GDM1 (cell line): ENCODE measurements around the gene SMARCD3.

Experiments used
- DNase-seq: peaks from one replicate; lab custom pipeline; 2025; lab: John Stamatoyannopoulos, UW

SMARCD3 gene

DNA sequence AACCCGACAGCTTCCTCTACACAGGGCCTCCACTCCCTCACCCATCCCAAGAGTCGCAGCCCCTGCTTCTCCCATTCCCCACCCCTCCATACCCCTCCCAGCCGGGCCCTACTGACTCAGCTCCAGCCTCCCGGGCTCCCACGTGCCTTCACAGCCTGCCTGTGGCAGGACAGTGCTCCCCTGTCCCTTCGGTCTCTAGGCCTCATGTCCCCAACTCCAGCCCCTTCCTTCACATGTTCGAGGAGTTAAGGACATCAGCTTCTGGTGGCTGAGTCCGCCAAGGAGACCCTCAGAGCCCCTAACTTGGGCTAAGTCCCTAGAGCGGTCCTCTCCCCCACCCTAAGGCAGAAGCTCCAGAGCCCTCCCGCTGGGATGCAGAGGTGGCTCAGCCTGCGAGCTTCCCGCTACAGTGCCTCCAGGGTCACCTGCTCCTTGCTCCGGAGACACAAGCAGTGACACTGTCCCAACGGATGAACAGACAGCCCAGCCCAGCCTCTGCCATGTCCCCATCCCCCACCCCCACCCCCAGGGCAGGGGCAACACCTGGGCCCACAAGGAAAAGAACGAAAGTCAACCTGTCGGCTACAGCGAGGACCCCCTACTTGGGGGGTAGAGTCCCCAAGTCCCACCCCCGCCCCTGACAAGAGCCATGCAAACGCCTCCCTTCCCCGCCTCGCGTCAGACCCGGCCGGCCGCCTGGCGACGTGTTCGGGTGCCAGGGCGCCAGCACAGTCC, 716 bp downstream of the SMARCD3 start:
- no peak for DNase-seq

DNA sequence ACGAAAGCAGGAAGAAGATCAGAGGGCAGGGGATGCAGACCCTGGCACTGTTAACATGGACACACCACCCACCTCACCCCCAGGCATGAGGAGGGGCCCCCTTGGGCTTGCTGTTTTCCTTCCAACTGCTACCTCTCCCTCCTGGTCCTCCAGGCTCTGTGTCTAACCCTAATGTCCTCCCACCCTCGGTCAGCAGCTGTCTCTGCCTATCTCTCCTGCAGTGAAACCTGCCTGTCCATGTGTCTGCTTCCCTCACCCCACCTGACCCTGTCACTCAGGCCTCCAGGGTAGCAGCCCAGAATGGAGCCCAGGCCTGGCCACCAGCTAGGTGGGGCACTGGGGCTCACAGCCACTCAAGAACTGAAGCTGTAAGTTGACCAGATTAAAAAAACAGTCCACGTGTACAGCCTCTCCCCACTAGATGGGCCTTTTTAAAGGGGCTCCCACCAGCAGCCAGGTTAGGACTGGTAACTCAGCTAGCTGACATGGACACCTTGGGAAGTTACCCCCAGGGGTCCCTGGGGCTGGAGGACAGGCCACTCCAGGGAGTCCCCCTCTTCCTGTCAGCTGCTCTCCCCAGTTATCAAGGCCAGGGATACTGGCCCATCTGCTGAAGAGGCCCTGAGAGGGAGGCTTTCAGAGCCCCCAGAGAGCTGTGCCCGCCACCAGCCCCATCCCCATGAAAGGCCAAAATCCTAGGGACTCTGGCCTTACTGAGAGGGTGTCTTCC, 1.5 kb downstream of the SMARCD3 start:
- no peak for DNase-seq

DNA sequence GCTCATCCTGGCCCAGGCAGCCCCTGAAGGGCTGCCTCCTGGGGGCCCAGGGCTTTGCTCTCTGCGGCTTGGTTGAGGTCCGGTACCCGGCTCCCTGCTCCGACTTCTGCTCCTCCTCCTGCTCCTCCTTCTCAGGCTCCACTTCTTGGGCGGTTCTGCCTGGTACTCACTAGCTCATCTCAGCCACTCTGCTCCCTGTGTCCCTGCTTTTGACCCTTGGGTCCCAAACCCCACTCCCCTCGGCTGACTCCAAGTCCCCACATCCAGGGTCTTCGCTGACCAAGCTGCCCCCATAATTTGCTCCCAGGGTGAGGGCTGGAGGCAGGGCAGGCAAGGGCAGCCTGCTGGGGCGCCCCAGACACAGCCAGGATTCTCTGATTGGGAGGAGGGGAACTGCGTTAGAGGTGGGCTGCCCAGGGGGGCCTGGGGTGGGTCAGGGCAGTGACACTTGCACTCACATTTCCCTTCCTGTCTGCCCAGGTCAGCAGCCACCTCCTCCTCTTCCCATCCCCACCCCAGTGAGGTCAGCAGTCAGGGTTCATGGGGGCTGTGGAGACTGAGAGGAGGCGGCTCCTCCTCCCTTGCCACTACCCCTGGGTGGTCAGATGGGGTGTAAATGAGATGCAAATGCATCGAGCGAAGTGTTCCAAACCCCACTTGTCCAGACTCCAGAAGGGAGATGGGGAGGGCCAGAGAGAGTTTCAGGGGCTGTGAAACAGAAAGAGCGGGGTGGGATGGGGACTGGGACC, 2.2 kb downstream of the SMARCD3 start:
- no peak for DNase-seq

DNA sequence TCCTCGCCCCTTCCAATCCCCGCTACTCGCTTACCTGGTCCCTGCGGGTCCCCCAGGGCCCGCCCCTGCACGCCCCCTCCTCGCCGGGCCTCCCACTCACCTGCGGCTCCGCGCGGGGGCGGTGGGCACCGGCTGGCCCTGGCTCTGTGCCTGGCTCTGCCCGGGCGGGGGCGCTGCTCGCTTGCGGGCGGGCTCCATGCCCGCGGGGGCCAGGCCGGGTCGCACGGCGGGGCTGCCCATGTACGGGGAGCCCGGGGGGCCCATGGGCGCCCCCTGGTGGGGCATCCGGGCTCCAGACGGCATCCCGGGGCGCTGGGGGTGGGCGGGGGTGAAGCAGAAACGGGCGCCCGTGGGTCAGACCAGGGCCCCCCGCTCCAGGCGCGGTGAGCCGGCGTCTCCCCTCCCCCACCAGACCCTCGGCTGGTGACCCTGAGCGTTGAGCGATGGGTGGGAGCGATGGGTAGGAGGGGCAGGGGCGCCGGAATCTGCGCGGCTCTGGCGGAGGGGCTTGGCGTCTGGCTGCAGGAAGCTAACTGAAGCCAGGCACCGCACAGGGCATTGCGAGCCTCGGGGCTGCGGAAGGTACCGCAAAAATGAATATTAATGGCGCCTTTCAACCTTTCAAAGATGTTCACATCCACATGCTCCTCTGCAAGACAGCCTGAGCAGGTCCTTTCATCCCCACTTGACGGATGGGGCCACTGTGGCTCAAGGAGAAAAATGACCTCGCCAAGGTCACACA, 3.0 kb downstream of the SMARCD3 start:
- DNase-seq, result no peak

DNA sequence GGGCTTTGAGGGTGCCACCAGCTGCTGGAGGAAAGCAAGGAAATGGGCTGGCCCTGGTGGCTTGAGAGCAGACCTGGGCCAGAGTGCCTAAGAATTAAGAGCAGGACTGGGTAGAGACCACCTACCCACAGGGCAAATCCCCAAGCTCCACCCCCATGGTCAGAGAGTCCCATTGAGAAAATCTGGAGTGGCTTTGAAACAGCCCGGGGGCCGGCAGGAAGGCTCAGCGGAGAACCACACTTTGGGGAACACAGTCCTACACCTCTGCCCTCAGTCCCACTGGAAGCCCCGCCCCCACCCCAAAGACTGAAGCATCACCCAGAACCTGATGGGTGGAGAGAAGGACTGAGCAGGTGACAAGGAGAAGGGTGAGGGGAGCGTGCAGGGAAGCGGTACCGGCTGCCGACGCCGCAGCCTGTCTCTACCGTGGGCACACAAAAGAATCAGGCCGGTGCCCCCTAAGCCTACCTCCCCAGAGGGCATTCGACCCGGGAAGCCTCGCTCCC, 3.6 kb downstream of the SMARCD3 start:
- no peak for DNase-seq

DNA sequence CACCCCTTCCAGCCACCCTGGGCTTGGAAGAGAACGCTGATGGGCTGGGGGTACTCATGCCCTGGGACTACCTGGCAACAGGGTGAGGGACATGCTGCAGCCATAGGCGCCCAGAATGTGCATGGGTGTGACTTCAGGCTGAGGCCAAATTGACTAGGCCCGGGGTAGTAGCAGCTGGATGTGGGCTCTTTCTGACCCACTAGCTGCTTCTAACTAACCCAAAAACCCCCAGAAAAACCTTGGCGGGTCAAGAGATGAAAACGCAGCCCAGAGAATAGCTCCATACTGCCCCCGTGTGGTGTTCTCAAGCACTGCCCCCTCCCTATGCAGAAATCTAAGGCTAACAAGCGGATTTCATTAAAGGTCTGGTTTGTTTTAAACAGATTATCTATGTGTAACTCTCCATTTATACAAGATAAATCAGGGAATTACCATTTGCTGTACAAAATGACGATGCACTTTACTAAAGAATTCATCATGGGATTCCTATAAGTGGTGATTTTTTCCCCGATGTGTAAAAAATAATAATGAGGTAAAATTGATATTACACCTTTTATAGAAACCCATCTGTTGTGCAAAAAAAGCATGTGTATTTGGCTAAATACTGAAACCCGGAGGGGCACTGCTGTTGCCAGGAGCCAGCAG, 4.2 kb downstream of the SMARCD3 start:
- DNase-seq, result no peak

DNA sequence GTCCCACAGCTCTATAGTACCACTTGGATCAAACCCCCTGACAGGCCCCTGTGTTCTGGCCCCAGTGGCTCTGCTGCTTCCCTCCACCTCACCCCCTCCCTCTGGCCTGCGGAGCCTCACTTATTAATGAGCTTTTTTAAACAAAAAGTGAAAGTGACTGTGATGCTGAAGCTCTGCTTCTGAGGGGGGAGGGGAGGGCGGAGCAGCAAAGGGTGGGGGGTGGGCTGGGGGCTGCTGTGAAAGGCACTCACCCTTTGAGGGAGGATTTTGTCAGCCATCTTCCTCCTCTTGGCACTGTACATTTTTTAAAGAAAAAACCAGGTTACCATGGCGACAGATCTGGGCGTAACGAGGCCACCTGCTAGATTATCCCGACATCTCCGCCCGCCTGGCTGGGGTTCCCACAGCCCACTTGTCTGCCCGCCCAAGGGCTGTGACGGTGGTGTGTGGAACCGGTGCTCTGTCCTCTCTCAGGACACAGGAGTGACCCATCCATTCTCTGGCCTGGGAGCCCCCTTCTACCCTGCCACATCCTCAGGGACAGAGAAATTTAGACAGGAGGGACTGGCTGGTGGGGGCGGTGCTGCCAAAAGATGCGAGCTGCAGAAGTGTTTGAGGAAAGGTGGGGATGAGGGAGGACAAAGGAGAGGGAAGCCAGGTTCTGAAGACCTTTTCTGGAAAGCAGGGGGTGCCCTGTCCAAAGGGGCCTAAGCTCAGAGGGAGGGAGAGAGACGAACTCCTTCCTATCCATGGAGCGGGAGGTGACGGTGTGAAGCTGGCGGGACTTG, 4.9 kb downstream of the SMARCD3 start:
- DNase-seq, result no peak

DNA sequence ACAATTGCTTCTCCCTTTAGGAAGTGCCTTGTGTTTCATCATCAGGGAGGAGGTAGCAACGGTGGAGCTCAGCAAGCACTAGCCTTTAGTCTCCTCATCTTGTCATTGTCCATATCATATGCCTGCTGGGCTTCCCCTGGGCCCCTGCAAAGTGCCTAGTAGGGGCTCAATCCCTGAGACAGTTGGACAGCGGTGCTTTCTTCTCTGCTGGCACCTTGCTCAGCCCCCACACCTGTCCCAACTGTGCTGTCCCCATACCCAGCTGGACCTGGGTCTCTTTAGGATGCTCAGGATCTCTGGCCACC, 5.5 kb downstream of the SMARCD3 start:
- no peak for DNase-seq

DNA sequence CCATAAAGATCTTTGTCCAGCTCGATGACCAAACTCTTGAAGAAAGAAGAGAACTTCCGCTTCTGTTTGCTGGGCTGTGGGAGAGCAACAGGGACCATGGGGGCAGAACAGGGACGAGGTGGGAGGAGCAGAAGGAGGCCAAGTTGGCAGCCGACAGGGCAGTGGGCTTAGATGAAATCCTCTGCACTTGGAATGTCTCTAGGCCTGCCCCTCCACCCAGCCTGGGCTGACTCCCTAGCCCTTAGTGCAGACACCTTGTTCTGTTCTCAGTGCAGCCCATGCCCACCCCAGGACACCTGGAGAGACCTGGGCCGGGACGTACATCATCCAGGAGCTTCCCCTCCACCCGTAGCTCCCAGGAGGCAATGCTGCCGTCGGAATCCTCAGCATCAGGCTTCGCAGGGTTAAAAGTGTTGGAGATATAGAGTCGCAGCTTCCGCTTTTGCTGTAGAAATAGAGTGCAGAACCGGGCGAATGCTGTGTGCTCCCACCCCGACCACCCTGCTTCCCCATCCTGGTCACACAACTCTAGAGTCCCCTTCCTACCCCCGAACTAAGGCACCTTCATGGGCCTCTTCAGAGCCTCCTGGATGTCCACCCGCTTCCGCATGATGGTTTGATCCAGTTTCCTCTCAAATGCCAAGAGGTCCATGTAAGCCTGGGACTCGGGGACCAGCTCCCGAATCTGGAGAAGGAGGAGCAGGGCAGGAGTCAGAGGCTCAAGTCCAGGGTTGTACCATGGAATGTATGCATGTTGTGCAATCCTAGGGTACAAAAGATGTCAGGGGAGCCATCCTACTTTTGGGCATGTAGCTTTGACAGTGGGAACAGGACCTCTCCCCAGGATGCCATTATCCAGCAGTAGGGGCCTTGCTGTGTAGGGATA, 6.1 kb downstream of the SMARCD3 start:
- DNase-seq, result no peak

DNA sequence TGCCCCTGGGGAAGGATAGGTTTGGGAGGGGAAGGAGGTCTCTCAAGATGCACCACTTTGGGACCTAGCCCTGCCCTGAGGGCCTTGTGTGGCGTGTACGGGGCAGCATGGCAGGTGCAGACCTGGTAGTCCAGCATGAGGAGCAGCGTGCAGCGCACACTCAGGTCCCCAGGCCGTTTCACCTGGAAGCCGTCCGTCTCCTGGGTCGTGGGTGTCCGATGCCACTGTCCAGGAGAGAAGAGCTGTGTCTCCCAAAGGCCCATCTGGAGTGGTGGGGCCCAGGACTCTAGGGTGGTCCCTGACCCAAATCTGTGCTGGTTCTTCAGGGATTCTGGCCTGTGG, 6.8 kb downstream of the SMARCD3 start:
- DNase-seq, result no peak

DNA sequence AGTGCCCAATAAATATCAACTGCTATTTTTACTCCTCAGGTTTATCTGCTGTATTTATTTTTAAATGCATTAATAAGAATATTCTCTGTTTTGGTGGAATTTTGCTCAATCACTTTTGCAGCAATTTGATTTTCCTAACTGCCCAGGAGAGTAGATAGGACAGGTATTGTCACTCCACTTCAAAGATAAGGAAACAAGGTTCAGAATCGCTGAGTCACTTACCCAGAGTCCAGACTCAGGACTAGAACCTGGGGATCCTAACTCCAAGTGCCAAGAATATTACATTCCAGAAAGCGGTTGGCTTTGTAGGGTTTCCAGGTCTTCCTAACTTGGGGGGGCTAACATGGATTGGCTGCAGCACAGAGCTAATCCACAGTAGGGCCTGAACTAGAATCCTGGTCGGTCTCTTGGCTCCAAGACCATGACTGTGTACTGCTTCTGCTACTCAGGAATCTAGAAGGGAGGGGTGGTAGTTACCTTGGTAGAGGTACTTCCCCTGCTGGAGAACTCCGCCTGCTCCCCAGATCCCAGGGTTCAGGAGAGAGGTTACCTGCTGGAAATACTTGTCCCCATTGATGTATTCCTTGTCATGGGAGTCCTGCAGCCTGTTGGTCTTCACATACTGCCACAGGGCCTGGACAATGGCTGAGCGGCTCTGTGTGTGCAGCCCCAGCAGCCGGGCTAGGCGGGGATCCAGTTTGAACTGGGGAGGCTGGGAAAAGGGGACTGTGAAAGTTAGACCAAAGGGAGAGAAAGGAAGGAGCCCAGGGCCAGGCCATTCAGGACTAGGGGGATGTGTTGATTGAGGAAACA, 7.3 kb downstream of the SMARCD3 start:
- no peak for DNase-seq

DNA sequence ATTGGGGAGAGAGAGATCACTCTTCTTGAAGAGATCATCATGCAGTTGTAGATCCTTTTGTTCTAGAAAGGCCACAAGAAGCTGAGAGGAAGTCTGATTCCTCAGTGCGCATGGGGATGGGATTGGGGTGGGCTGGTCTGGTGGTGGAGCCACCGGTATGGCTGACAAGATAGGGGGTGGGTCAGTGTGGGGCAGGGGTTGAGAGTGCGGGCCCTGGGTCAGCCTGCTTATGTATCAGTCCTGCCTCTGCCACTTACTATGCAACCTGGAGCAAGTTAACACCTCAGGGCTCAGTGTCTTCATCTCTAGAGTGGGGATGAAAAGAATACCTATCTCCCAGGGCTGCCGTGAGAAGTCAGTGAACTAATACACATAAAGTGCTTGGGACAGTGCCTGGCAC, 8.0 kb downstream of the SMARCD3 start:
- no peak for DNase-seq

DNA sequence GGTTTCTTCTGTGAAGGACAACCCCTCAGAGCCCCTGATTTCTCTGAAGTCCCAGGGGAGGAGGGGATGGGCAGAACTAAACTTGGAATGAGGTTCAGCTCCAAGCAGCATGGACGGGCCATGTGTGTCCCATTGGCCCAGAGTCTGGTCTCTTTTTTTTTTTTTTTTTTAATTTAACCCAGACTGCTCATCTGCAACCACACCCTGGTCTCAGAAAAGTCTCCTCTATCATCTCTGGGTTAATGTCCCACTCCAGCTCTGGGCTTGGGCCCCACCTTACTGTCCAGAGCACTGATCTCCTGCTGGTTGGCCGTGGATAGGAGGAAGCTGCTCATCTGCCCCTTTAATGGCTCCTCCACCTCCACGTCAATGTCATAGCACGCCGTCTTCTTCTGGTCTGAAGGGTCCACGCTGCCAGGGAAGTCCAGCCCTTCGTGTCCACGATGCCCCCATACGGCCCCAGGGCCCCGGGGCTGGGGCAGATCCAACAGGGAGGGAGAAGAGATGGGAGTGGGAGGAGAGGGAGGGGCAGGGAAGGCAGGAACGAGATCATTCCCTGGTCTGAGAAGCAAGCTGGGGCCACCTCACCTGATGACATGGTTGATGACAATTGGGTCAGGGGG, 8.5 kb downstream of the SMARCD3 start:
- no peak for DNase-seq

DNA sequence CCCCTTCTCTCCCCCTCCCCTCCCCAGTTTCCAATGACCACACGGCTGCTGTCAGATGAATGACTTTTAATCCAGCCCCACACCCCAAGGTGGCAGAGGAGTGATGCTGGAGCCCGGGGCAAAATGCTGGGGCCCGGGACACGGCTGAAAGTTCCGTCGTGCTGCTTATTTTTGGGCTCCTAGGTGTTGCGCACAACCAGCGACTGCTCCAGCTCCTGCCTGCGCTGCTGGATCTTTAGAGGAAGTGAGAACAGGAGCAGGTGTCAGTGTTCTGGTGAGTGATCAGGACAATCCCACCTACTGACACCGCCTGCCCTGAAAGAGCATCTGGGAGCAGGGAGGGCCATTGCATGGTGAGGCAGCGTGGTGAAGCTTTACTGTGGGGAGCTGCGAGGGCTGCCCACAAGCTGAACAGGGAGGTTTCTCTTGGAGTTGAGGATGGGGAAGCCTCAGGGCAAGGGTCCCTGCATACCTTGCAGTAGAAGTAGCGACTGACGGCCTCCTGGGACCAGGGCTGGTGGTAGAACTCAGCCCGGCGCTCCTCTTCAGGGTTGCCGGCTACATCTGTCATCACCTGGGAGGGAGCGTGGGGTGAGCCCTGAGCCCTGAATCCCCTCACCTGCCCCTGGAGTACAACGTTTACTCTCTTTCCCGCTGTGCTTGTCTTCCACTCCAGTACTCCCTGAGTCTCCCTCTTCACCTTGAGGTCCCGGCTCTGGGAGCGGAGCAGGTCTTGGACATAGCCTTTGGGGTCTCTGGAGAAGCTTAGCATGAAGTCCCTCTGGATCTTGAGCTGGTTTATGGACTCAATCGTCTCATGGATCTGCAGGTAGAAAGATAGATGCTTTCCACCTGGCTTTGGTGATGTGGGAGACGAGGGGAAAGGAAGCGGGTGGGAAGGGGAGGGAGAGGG, 9.3 kb downstream of the SMARCD3 start:
- no peak for DNase-seq

DNA sequence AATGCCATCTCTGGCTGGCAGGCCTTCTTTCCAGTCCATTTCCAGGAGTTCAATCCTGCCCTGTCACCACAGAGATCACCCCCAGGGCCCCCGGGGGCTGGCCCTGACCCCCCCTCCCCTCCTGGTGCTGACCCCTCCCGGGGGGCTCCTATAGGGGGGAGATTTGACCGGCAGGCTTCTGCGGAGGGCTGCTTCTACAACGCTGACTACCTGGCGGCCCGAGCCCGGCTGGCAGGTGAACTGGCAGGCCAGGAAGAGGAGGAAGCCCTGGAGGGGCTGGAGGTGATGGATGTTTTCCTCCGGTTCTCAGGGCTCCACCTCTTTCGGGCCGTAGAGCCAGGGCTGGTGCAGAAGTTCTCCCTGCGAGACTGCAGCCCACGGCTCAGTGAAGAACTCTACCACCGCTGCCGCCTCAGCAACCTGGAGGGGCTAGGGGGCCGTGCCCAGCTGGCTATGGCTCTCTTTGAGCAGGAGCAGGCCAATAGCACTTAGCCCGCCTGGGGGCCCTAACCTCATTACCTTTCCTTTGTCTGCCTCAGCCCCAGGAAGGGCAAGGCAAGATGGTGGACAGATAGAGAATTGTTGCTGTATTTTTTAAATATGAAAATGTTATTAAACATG, 10.2 kb downstream of the SMARCD3 start:
- DNase-seq, result no peak

DNA sequence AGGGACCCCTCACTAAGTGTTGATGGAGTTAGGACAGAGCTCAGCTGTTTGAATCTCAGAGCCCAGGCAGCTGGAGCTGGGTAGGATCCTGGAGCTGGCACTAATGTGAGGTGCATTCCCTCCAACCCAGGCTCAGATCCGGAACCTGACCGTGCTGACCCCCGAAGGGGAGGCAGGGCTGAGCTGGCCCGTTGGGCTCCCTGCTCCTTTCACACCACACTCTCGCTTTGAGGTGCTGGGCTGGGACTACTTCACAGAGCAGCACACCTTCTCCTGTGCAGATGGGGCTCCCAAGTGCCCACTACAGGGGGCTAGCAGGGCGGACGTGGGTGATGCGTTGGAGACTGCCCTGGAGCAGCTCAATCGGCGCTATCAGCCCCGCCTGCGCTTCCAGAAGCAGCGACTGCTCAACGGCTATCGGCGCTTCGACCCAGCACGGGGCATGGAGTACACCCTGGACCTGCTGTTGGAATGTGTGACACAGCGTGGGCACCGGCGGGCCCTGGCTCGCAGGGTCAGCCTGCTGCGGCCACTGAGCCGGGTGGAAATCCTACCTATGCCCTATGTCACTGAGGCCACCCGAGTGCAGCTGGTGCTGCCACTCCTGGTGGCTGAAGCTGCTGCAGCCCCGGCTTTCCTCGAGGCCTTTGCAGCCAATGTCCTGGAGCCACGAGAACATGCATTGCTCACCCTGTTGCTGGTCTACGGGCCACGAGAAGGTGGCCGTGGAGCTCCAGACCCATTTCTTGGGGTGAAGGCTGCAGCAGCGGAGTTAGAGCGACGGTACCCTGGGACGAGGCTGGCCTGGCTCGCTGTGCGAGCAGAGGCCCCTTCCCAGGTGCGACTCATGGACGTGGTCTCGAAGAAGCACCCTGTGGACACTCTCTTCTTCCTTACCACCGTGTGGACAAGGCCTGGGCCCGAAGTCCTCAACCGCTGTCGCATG, 11.0 kb downstream of the SMARCD3 start:
- DNase-seq, result no peak
